ENCODE measurements around the gene TEX261. TPM values are rescaled to one million over a fixed set of nuclear protein-coding genes. Genes with fewer than 3 reads are reported as not detected.

TEX261 gene
- total and polyA plus RNA-seq, 2 of the 8 experiments (the other 6 are each of a cell fraction or from before 2014, with no cell fraction given), result 25.2 to 30.1 TPM

DNA sequence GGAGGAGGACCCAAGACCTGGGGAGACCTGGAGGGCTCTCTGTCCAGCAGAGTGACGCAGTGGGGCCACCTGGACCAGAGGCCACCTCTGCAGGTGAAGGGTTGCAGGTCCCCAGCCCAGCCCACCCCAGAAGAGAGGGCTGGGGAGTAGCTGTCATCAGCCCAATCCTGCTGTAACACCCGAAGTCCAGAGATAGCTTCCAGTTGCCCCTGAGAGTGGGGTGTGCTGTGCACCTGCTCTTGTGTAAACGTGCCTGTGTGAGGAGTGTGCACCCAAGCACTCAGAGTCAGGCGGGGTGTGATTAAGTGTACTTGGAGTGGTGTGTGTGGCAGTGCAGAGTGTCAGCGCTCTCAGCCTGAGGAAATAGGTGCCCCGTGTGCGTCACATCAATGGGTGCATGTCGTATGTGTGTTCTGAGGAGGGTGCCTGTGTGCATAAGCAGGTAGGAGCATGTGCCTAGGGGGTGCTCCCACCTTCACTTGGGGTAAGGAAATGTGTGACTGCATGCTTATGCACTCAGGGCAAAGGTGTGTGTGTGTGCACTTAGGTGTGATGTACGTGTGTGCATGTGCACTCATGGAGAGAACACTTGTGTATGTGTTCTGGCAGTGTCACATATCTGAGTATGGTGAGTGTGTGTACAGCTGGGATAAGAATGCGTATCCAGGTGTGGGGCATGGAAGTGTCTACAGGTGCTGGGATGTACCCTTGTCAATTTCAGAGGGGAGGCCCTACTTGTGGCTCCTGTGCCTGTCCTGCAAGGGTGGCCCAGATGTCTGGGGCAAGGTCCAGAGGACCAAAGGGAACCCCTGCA is 58.3 kb downstream of the TEX261 start:
- WGBS, 2 experiments (ENCODE audit: extremely low coverage in 1 of 2, insufficient coverage in 1 of 2, insufficient read length in 1 of 2, insufficient replicate concordance in 2 of 2, low coverage in 1 of 2, low lambda C conversion rate in 2 of 2, missing lambda C conversion rate in 1 of 2), result 82% methylated on average over 8 of the region's 10 CpGs; no CpG with 5 or more reads in 1 of the 2 experiments
- no peak overlapping the region for H3K4ac ChIP-seq (replicated peaks; ENCODE audit: insufficient read length, low read depth, low read length)
- DNase-seq (ENCODE audit: low read depth in 1 of 2, low spot score in 2 of 2) (peak in 1 of 2 experiments; percentile 48), FAIRE-seq (no peak)
- no peak overlapping the region; the same call in 1 of the 2 replicates for H2BK5ac ChIP-seq (ENCODE audit: low read depth, low read length)
- H3K27me3 ChIP-seq (replicated peaks in 1 of 4; ENCODE audit: control insufficient read depth in 3 of 4, extremely low read depth in 1 of 4, insufficient read depth in 3 of 4, low read length in 3 of 4), result peaks cover 3 to 38% (median 28%) of the 10 kb centered on the region in 4 experiments
- no peaks in the 10 kb centered on the region for H3K9me3 ChIP-seq (ENCODE audit: insufficient read depth in 2 of 2, low read depth in 1 of 2, low read length in 1 of 2)
- H3K4me2 ChIP-seq (ENCODE audit: insufficient read depth in 1 of 2, low read depth in 2 of 2, low read length in 2 of 2), result no peak overlapping the region; a peak in 1 of 4 replicates
- no peak overlapping the region for H4K5ac ChIP-seq (ENCODE audit: insufficient read length, low read depth, low read length)
- H3K9ac ChIP-seq (replicated peaks in 1 of 4; ENCODE audit: extremely low read depth in 1 of 4, low read depth in 3 of 4, low read length in 3 of 4), result no peak overlapping the region
- no peak overlapping the region for H3K23ac ChIP-seq (ENCODE audit: insufficient read length)
- H3K36me3 ChIP-seq (ENCODE audit: control insufficient read depth in 2 of 4, insufficient read depth in 4 of 4, low read length in 3 of 4), result no peaks in the 10 kb centered on the region
- H3K4me3 ChIP-seq (ENCODE audit: extremely low read depth in 1 of 4, insufficient read depth in 2 of 4, low read depth in 3 of 4, low read length in 4 of 4), result no peak overlapping the region
- H4K91ac ChIP-seq (replicated peaks; ENCODE audit: insufficient read length, low read length), result peak overlapping the region; percentile 76
- peaks cover 3% of the 10 kb centered on the region; the same call in 1 of the 2 replicates for H3K23me2 ChIP-seq (ENCODE audit: low read depth, low read length)
- H3K18ac ChIP-seq (ENCODE audit: extremely low read depth, low read length), result no peak overlapping the region; the same call in 1 of the 2 replicates
- ChIA-PET CTCF (ENCODE audit: partially characterized antibody) (interaction anchor here (1.0 to 22.0 kb wide), 12 partner anchors 3 to 146 kb away, joined by 3 to 513 read pairs (median 4); partner anchors contain the start of genes ATP6V1B1 and FIGLA), POLR2A (ENCODE audit: partially characterized antibody) (no interaction called here)
- no peak overlapping the region for H4K8ac ChIP-seq (ENCODE audit: extremely low read depth, insufficient read depth, low read length)
- H3K79me2 ChIP-seq (ENCODE audit: control insufficient read depth in 1 of 2, insufficient read depth in 2 of 2, low read length in 2 of 2), result no peaks in the 10 kb centered on the region
- peak overlapping the region; percentile 77 for H2BK12ac ChIP-seq (ENCODE audit: low read depth, low read length)
- no peak overlapping the region for H3K27ac ChIP-seq (ENCODE audit: low read depth, low read length)
- no peak overlapping the region for H2BK120ac ChIP-seq (replicated peaks; ENCODE audit: low read depth, low read length)
- peaks cover 7 to 41% (median 27%) of the 10 kb centered on the region in 4 experiments for H3K4me1 ChIP-seq (replicated peaks in 1 of 4; ENCODE audit: control insufficient read depth in 3 of 4, insufficient read depth in 4 of 4, low read length in 3 of 4)
- H2BK20ac ChIP-seq (ENCODE audit: low read length), result peak overlapping the region; percentile 48; the same call in 1 of the 2 replicates
- no peak overlapping the region for H3K56ac ChIP-seq (replicated peaks; ENCODE audit: insufficient read length, low read depth, low read length)
- H3K14ac ChIP-seq (ENCODE audit: insufficient read length), result no peak overlapping the region
- H4K20me1 ChIP-seq (replicated peaks in 1 of 2; ENCODE audit: control insufficient read depth in 1 of 2, insufficient read depth in 2 of 2, low read length in 2 of 2), result peaks cover 0 to 1% of the 10 kb centered on the region in 2 experiments
- no peak overlapping the region for H2AFZ ChIP-seq (ENCODE audit: low read length)
- peak overlapping the region; percentile 98 for H2AK5ac ChIP-seq (ENCODE audit: low read depth, low read length)
- no peaks in the 10 kb centered on the region for H3K79me1 ChIP-seq (ENCODE audit: low read depth, low read length)
- no peak overlapping the region for H2BK15ac ChIP-seq (ENCODE audit: low read length)
- TF ChIP-seq, protein P1, sequence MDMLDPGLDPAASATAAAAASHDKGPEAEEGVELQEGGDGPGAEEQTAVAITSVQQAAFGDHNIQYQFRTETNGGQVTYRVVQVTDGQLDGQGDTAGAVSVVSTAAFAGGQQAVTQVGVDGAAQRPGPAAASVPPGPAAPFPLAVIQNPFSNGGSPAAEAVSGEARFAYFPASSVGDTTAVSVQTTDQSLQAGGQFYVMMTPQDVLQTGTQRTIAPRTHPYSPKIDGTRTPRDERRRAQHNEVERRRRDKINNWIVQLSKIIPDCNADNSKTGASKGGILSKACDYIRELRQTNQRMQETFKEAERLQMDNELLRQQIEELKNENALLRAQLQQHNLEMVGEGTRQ (IDR thresholded peaks at IDR 0.05; ENCODE audit: low read length), result no peak
- TF ChIP-seq TAF7 (optimal IDR thresholded peaks at IDR 0.05; ENCODE audit: borderline replicate concordance, low read depth, low read length), result no peak
- TF ChIP-seq SUZ12 (IDR thresholded peaks at IDR 0.05; ENCODE audit: low read length), result no peak
- TF ChIP-seq HDAC2 (IDR thresholded peaks at IDR 0.05; ENCODE audit: borderline replicate concordance in 1 of 2, low read depth in 2 of 2, low read length in 2 of 2), result no peak
- no peak for TF ChIP-seq CREB1 (IDR thresholded peaks at IDR 0.05)
- no peak for TF ChIP-seq BACH1 (IDR thresholded peaks at IDR 0.05; ENCODE audit: low read length)
- no peak for TF ChIP-seq EGR1 (IDR thresholded peaks at IDR 0.05; ENCODE audit: borderline replicate concordance, low read depth, low read length)
- TF ChIP-seq EZH2 (IDR thresholded peaks at IDR 0.05; ENCODE audit: low read depth, low read length, severe bottlenecking), result no peak
- TF ChIP-seq SP1 (IDR thresholded peaks at IDR 0.05; ENCODE audit: low read depth, low read length), result no peak
- no peak for TF ChIP-seq RAD21 (IDR thresholded peaks at IDR 0.05 in 1 of 2, conservative IDR thresholded peaks at IDR 0.05 in 1 of 2; ENCODE audit: low read depth in 2 of 2, low read length in 2 of 2)

All from H1 (cell line).